GM11168 (cell line): ENCODE data around the gene THSD7A.

Source experiments
- in situ Hi-C: fragments of 300-500 bp; cut with MboI; formaldehyde crosslinking; loops from one replicate; pipeline ENCODE4 v1.12.0; 2022; ENCODE audit warnings: low sequenced_read_pairs; ENCODE audit not compliant: unreplicated experiment

THSD7A gene

GRCh38 chr7:11358637-11359036 is 473.4 kb downstream of the THSD7A start:
- in situ Hi-C loops = no loop called here

- in situ Hi-C loops = no loop called here
These were observed 476.5 kb downstream of the THSD7A start for GRCh38 chr7:11355399-11356005.

- in situ Hi-C loops = loop anchor here (25.0 kb wide), 1 partner anchor 409 kb away; a partner anchor contains a TSS
These were observed 485.7 kb downstream of the THSD7A start for GRCh38 chr7:11346302-11346701.

DNA sequence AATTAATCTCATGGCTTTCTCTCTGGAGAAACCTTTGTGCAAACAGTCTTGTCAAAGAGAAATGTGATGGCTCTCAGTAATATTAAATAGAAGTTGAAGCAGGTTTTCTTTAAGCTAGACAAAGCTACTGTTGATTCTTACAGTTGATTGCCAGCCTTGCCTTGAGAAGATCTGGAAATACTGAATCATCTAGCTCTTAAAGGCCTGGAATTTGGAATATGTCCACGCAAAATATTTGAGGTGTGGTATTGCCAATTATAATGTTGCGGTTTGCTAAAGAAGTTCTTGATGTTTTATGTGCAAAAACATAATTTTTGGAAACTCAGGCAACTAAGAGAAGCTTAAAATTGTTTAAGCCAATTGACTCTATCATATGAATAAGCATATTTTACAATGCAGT is 486.4 kb downstream of the THSD7A start:
- in situ Hi-C loops = loop anchor here (25.0 kb wide), 1 partner anchor 408 kb away; a partner anchor contains a TSS

DNA sequence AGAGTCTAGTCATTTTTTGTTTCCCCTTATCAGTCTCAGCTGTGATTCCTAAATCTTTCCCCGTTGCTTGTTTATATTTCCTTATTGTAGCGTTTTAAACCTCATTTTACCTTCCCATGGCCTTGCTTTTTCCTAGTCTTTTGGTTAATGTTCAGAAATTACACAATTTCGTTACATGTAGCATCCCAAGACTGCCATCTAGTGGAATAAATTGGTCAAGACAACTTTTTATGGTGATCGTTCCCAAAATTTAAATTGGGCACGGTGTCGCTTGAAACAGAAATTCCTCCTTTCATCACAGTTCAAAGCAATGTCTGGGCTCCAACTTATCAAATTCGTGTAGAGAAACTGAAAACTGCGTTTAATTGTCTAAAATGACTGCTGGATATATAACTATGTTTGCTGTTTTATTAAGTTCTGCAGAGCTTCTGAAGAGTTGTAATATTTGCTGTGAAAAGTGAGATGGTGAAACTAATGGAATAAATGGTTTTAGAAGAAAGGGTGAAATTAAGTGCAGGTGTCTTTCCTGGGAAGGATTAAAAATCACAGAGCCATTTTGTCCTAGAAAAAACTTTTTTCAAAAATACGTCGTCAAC is 488.1 kb downstream of the THSD7A start:
- in situ Hi-C loops = loop anchor here (25.0 kb wide), 1 partner anchor 407 kb away; a partner anchor contains a TSS

- in situ Hi-C loops = loop anchor here (25.0 kb wide), 1 partner anchor 406 kb away; a partner anchor contains a TSS
These were observed 488.9 kb downstream of the THSD7A start for GRCh38 chr7:11343136-11343535.

GRCh38 chr7:11341285-11341944 is 490.6 kb downstream of the THSD7A start:
- in situ Hi-C loops = loop anchor here (25.0 kb wide), 1 partner anchor 404 kb away; a partner anchor contains a TSS

- in situ Hi-C loops = loop anchor here (25.0 kb wide), 1 partner anchor 399 kb away; a partner anchor contains a TSS
These were observed 495.6 kb downstream of the THSD7A start for GRCh38 chr7:11336432-11336831.

GRCh38 chr7:11335947-11336346 is 496.1 kb downstream of the THSD7A start:
- in situ Hi-C loops = loop anchor here (25.0 kb wide), 1 partner anchor 399 kb away; a partner anchor contains a TSS

DNA sequence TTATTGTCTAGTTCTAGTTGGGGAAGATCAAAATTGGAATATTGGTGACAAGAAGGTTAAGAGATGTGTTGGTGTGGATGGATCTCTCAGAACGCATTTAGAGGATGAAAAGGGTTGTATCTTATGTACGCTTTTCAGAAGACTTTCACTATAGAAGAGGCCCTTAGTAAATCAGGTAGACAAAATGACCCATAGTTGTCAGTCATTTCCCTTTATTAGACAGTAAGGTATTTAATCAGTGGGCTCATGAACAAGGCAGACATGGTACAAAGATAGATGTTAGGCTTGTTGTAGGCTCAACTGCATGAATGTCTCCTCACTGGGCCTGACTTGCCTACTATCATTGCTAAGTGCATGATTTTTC is 499.2 kb downstream of the THSD7A start:
- in situ Hi-C loops = loop anchor here (25.0 kb wide), 1 partner anchor 396 kb away; a partner anchor contains a TSS

DNA sequence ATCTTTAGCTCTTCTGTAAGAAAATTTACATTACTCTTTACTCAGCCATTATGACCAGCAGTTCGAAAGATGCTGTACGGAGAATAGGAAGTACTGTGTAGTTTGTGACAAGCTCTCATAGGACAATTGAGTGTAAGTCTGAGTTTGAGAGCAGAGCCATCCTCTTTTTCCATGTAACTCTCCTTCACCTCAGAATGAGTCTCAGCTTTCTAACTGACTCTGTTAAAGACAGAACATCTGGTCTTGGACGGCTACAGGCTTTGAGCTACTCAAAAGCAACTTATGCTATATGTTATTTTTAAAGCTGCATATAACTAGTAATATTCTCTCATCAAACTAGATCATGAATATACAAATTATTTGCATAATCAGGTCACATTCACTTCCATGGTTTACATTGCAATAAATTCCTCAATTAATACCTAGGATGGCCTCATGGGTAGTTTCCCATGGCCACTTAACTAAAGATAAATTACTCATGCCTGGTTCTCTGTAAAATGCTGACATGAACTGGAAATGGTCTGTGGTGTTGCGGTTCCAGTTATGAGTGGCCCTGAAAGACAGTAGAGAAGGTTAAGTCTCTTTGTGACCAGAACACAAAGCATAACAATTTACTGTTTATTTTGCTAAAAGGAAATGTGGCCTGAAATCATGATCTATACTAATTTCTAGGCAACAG is 499.7 kb downstream of the THSD7A start:
- in situ Hi-C loops = loop anchor here (25.0 kb wide), 1 partner anchor 395 kb away; a partner anchor contains a TSS

DNA sequence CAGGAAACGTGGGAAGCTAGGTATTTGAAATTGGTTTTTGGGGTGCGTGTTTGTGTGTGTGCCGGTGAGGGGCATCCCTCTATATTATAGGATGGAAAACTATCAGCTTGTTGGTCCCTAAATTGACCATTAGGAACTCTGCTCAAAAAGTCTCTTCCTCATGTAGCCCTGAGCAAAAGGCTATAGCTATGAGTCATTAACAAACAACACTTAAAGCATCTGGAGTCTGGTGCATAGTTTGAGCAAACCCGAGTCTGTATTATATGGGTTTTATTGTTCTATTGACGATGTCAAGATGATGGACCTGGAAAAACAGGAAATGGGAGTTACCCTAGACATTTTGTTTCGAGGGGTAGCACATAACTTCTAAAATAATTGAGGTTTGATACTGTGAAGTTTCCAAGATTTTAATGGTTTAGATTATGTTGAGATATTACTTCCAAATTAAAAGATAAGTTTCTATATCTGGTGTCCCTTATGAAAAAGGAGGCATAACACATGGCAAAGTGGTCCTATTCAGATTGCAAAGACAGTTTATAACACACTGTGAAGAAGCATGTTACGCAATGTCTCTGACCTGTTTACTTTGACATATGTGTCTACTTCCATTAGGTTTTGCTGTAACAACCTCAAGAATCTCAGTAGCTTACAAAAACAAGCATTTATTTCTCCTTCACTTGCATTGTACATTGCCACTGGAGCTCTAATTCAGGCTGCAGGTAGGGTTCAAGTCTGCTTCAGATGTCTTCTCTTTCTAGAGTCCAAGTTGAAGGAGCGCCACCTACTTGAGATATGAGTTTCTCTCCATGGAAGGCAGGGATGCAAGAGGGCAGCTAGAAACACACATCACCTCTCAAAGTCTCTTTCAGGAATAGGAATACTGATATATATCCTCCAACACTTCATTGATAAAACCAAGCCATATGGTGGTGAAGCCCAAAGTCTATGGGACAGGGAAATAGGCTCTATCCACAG is 500.6 kb downstream of the THSD7A start:
- in situ Hi-C loops = loop anchor here (25.0 kb wide), 1 partner anchor 394 kb away; a partner anchor contains a TSS

DNA sequence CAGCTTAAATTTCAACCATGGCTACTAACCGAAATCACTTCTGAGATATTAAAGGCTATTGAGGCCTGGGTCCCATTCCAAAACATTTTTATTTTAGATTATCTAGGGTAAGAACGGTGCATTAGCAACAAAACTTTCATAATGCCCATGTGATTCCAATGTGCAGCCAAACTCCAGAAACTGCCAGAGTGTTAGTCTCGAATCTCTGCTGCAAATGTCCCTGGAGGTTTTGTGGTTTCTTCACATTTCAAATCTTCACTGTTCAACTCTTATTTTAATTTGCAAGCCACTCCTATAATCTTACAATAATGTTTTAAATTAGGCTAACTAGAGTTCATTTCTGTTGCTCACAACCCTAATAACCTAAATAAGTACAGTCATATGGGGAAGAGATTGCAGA is 501.3 kb downstream of the THSD7A start:
- in situ Hi-C loops = loop anchor here (25.0 kb wide), 1 partner anchor 393 kb away; a partner anchor contains a TSS

DNA sequence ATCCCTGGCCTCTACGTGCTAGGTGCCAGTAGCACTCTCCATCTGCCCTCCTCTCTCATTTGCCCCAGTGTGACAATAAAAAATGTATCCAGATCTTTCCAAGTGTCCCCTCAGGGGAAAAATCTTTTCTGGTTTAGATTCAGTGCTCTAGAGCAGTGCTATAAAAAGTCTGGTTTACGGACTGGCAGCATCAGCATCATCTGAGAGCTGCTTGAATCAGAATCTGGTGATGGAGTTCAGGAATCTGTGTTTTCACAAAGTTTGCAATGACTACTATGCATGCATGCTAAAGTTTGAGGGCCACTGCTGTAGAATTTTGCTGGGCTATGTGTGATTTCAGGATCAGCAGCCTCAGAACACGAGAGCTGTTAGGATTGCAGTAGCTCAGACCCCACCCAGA is 501.8 kb downstream of the THSD7A start:
- in situ Hi-C loops = loop anchor here (25.0 kb wide), 1 partner anchor 393 kb away; a partner anchor contains a TSS

GRCh38 chr7:11329626-11330025 is 502.4 kb downstream of the THSD7A start:
- in situ Hi-C loops = loop anchor here (25.0 kb wide), 1 partner anchor 392 kb away; a partner anchor contains a TSS

DNA sequence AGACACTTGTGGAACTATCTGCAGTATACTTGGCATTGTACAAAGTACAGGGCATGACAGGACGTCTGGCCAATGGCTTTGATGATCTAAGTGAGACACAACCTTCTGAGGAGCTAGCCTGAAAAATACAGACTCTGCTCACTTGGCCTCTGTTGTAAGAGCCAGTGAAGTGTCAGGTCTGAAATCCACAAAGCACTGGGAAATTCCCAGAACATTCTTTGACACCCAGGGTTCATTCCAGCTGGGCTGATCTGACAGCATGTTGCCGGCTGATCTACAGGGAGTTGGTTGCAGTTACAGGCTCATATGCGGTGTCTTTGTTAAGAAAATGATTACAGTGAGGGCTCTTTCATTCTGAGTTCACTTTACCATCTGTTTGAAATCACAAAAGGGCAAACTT is 503.7 kb downstream of the THSD7A start:
- in situ Hi-C loops = loop anchor here (25.0 kb wide), 1 partner anchor 391 kb away; a partner anchor contains a TSS

GRCh38 chr7:11327633-11328032 is 504.4 kb downstream of the THSD7A start:
- in situ Hi-C loops = loop anchor here (25.0 kb wide), 1 partner anchor 390 kb away; a partner anchor contains a TSS
